GM23338 (cell line): ENCODE results near the gene RNF115.
"Not testable (repeated sequence)": the region's sequence is repeated elsewhere in the genome, so short reads cannot be mapped to it uniquely, and the experiment has no call there.

Source experiments
- CTCF ChIP-seq, 2 experiments: fragments of 200-600 bp in 1 of 2; sonication (generic) in 1 of 2; conservative IDR thresholded peaks; 2 replicates each; pipeline versions ENCODE4 v1.5.1 to v1.6.1; 2016 to 2017; ENCODE audit warnings: antibody characterized with exemption in 2 of 2, low read depth in 2 of 2, mild to moderate bottlenecking in 2 of 2, moderate library complexity in 1 of 2
- JUNB ChIP-seq: IDR thresholded peaks from one replicate; pipeline ENCODE4 v1.6.1; 2016; ENCODE audit warnings: antibody characterized with exemption; ENCODE audit not compliant: unreplicated experiment
- ZNF462 ChIP-seq: fragments of 250-450 bp; sonication (Bioruptor Pico); IDR thresholded peaks from 2 replicates; pipeline ENCODE4 v1.5.0; 2020; ENCODE audit warnings: mild to moderate bottlenecking, moderate library complexity

- not testable (repeated sequence) for TF ChIP-seq CTCF (conservative IDR thresholded peaks at IDR 0.05; ENCODE audit: low read depth in 2 of 2); ZNF462 (CRISPR knock-in tag); JUNB
Measured at GRCh38 chr1:145765127-145765526, 58.8 kb downstream of the RNF115 start.
